ENCODE results near the gene UBE2H.
A peak's percentile ranks its signal among the peaks of the same experiment; 100 is the strongest.

UBE2H gene

GRCh38 chr7:129926618-129927017 lies 26.1 kb downstream of the UBE2H start:
- Histone ChIP-seq H3K27me3 (ENCODE audit: control insufficient read depth in 1 of 2, insufficient read depth in 2 of 2, low read length in 2 of 2) (no peaks in the 10 kb centered on the region), H3K27ac (ENCODE audit: low read length) (no peak overlapping the region), H3K4me1 (ENCODE audit: control insufficient read depth, insufficient read depth, low read length) (peaks cover 3% of the 10 kb centered on the region), H3K9ac (ENCODE audit: low read length in 2 of 2) (no peak overlapping the region), H3K4me3 (ENCODE audit: low read length in 2 of 2) (no peak overlapping the region), H3K9me3 (ENCODE audit: control insufficient read depth in 2 of 2, low read length in 2 of 2) (no peaks in the 10 kb centered on the region), H3K36me3 (ENCODE audit: control insufficient read depth in 2 of 2, insufficient read depth in 2 of 2, low read length in 2 of 2) (peaks cover 0 to 3% of the 10 kb centered on the region in 2 donors)

- no peaks in the 10 kb centered on the region for H3K9me3 ChIP-seq (ENCODE audit: control insufficient read depth in 2 of 2, low read length in 2 of 2)
- H3K27ac ChIP-seq (ENCODE audit: low read length): no peak overlapping the region
- H3K36me3 ChIP-seq (ENCODE audit: control insufficient read depth in 2 of 2, insufficient read depth in 2 of 2, low read length in 2 of 2): peaks cover 0 to 3% of the 10 kb centered on the region in 2 donors
- H3K27me3 ChIP-seq (ENCODE audit: control insufficient read depth in 1 of 2, insufficient read depth in 2 of 2, low read length in 2 of 2): no peaks in the 10 kb centered on the region
- H3K4me1 ChIP-seq (ENCODE audit: control insufficient read depth, insufficient read depth, low read length): peaks cover 3% of the 10 kb centered on the region
- peak overlapping the region; percentile 7 to 13 for H3K9ac ChIP-seq (ENCODE audit: low read length in 2 of 2)
- H3K4me3 ChIP-seq (ENCODE audit: low read length in 2 of 2): peak overlapping the region in 1 of 2 donors; percentile 35
Observed at GRCh38 chr7:129925416-129926002, 27.3 kb downstream of the UBE2H start.

DNA sequence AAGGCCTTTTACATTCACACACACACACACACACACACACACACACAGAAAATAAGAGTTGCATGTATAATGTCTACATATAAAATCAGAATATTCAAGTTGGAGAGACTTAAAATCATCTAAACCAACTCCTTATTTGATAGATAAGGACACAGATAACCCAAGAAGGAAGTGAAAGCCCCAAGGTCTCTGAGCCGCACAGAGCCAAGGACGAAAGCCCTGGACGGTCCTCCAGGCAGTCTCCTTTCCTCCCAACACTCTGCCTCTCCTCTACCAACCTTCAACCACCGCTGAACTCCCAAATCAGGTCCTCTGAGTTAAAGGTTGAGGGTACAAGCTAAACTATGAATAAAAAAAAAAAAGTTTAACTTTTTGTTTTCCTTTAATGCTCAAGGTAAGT lies 28.2 kb downstream of the UBE2H start:
- Histone ChIP-seq H3K4me3 (ENCODE audit: low read length in 2 of 2) (no peak overlapping the region), H3K36me3 (ENCODE audit: control insufficient read depth in 2 of 2, insufficient read depth in 2 of 2, low read length in 2 of 2) (peaks cover 0 to 3% of the 10 kb centered on the region in 2 donors), H3K9ac (ENCODE audit: low read length in 2 of 2) (no peak overlapping the region), H3K27me3 (ENCODE audit: control insufficient read depth in 1 of 2, insufficient read depth in 2 of 2, low read length in 2 of 2) (no peaks in the 10 kb centered on the region), H3K27ac (ENCODE audit: low read length) (no peak overlapping the region), H3K4me1 (ENCODE audit: control insufficient read depth, insufficient read depth, low read length) (peaks cover 3% of the 10 kb centered on the region), H3K9me3 (ENCODE audit: control insufficient read depth in 2 of 2, low read length in 2 of 2) (no peaks in the 10 kb centered on the region)

DNA sequence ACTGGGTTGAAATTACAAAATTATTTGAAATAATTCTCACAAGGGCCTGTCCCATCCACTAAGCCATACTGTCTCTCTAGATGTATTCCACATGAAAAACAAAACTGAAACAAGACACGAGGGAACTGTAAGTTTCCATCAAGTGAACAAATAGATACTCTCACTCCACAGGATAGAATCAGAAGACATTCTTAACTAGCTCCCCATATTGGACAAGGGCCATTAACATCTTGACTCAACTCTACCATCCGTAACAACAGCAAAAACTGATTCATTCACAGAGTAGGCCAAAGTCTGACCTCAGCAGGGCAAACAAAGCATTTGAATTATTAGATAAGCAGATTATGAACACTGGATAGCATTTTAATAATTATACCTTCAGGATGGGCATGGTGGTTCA lies 29.1 kb downstream of the UBE2H start:
- Histone ChIP-seq H3K27ac (ENCODE audit: low read length) (no peak overlapping the region), H3K36me3 (ENCODE audit: control insufficient read depth in 2 of 2, insufficient read depth in 2 of 2, low read length in 2 of 2) (peaks cover 0 to 3% of the 10 kb centered on the region in 2 donors)

GRCh38 chr7:129919492-129919891 lies 33.3 kb downstream of the UBE2H start:
- Histone ChIP-seq H3K36me3 (ENCODE audit: control insufficient read depth in 2 of 2, insufficient read depth in 2 of 2, low read length in 2 of 2) (no peaks in the 10 kb centered on the region), H3K27me3 (ENCODE audit: control insufficient read depth in 1 of 2, insufficient read depth in 2 of 2, low read length in 2 of 2) (no peaks in the 10 kb centered on the region), H3K27ac (ENCODE audit: low read length) (no peak overlapping the region), H3K4me3 (ENCODE audit: low read length in 2 of 2) (no peak overlapping the region), H3K9me3 (ENCODE audit: control insufficient read depth in 2 of 2, low read length in 2 of 2) (no peaks in the 10 kb centered on the region), H3K9ac (ENCODE audit: low read length in 2 of 2) (no peak overlapping the region), H3K4me1 (ENCODE audit: control insufficient read depth, insufficient read depth, low read length) (peaks cover 21% of the 10 kb centered on the region)

More for the DNA sequence above, 29.1 kb downstream of the UBE2H start:
- Histone ChIP-seq H3K9ac (ENCODE audit: low read length in 2 of 2) (no peak overlapping the region), H3K9me3 (ENCODE audit: control insufficient read depth in 2 of 2, low read length in 2 of 2) (no peaks in the 10 kb centered on the region), H3K27me3 (ENCODE audit: control insufficient read depth in 1 of 2, insufficient read depth in 2 of 2, low read length in 2 of 2) (no peaks in the 10 kb centered on the region), H3K4me3 (ENCODE audit: low read length in 2 of 2) (no peak overlapping the region), H3K4me1 (ENCODE audit: control insufficient read depth, insufficient read depth, low read length) (peaks cover 4% of the 10 kb centered on the region)

GRCh38 chr7:129918922-129919321 lies 33.8 kb downstream of the UBE2H start:
- no peak overlapping the region for H3K27ac ChIP-seq (ENCODE audit: low read length)
- H3K4me1 ChIP-seq (ENCODE audit: control insufficient read depth, insufficient read depth, low read length): peaks cover 25% of the 10 kb centered on the region

GRCh38 chr7:129917934-129918333 lies 34.8 kb downstream of the UBE2H start:
- Histone ChIP-seq H3K4me3 (ENCODE audit: low read length in 2 of 2) (peak overlapping the region in 1 of 2 donors; percentile 19), H3K27ac (ENCODE audit: low read length) (no peak overlapping the region), H3K4me1 (ENCODE audit: control insufficient read depth, insufficient read depth, low read length) (peaks cover 26% of the 10 kb centered on the region), H3K9me3 (ENCODE audit: control insufficient read depth in 2 of 2, low read length in 2 of 2) (no peaks in the 10 kb centered on the region), H3K9ac (ENCODE audit: low read length in 2 of 2) (peak overlapping the region in 1 of 2 donors; percentile 15), H3K36me3 (ENCODE audit: control insufficient read depth in 2 of 2, insufficient read depth in 2 of 2, low read length in 2 of 2) (no peaks in the 10 kb centered on the region), H3K27me3 (ENCODE audit: control insufficient read depth in 1 of 2, insufficient read depth in 2 of 2, low read length in 2 of 2) (no peaks in the 10 kb centered on the region)

More at GRCh38 chr7:129918922-129919321, 33.8 kb downstream of the UBE2H start:
- Histone ChIP-seq H3K36me3 (ENCODE audit: control insufficient read depth in 2 of 2, insufficient read depth in 2 of 2, low read length in 2 of 2) (no peaks in the 10 kb centered on the region), H3K9ac (ENCODE audit: low read length in 2 of 2) (no peak overlapping the region), H3K9me3 (ENCODE audit: control insufficient read depth in 2 of 2, low read length in 2 of 2) (no peaks in the 10 kb centered on the region), H3K27me3 (ENCODE audit: control insufficient read depth in 1 of 2, insufficient read depth in 2 of 2, low read length in 2 of 2) (no peaks in the 10 kb centered on the region), H3K4me3 (ENCODE audit: low read length in 2 of 2) (no peak overlapping the region)

- Histone ChIP-seq H3K4me1 (ENCODE audit: control insufficient read depth, insufficient read depth, low read length) (peaks cover 26% of the 10 kb centered on the region), H3K9ac (ENCODE audit: low read length in 2 of 2) (no peak overlapping the region), H3K4me3 (ENCODE audit: low read length in 2 of 2) (no peak overlapping the region), H3K36me3 (ENCODE audit: control insufficient read depth in 2 of 2, insufficient read depth in 2 of 2, low read length in 2 of 2) (peaks cover 0 to 2% of the 10 kb centered on the region in 2 donors), H3K27ac (ENCODE audit: low read length) (no peak overlapping the region), H3K27me3 (ENCODE audit: control insufficient read depth in 1 of 2, insufficient read depth in 2 of 2, low read length in 2 of 2) (no peaks in the 10 kb centered on the region), H3K9me3 (ENCODE audit: control insufficient read depth in 2 of 2, low read length in 2 of 2) (no peaks in the 10 kb centered on the region)
Observed at GRCh38 chr7:129914536-129915272, 38.1 kb downstream of the UBE2H start.

GRCh38 chr7:129913428-129913827 lies 39.3 kb downstream of the UBE2H start:
- Histone ChIP-seq H3K9ac (ENCODE audit: low read length in 2 of 2) (no peak overlapping the region), H3K4me3 (ENCODE audit: low read length in 2 of 2) (no peak overlapping the region), H3K9me3 (ENCODE audit: control insufficient read depth in 2 of 2, low read length in 2 of 2) (no peaks in the 10 kb centered on the region), H3K4me1 (ENCODE audit: control insufficient read depth, insufficient read depth, low read length) (peaks cover 23% of the 10 kb centered on the region), H3K36me3 (ENCODE audit: control insufficient read depth in 2 of 2, insufficient read depth in 2 of 2, low read length in 2 of 2) (peaks cover 0 to 2% of the 10 kb centered on the region in 2 donors), H3K27me3 (ENCODE audit: control insufficient read depth in 1 of 2, insufficient read depth in 2 of 2, low read length in 2 of 2) (no peaks in the 10 kb centered on the region), H3K27ac (ENCODE audit: low read length) (no peak overlapping the region)

DNA sequence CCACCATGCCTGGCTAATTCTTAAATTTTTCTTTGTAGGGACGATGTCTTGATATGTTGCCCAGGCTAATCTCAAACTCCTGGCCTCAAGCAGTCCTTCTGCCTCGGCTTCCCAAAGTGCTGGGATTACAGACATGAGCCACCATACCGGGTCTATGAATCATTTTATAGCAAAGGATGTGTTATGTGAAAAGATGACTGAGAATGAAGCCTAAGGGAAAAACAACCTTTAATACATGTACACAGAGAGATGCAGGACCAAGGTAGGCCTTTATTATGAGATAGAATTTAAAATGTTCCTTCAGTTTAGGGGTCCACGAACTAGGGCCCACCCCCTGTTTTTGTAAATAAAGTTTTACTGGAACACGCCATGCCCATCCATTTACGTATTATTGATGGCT lies 41.0 kb downstream of the UBE2H start:
- H3K4me1 ChIP-seq (ENCODE audit: control insufficient read depth, insufficient read depth, low read length): peaks cover 13% of the 10 kb centered on the region
- H3K36me3 ChIP-seq (ENCODE audit: control insufficient read depth in 2 of 2, insufficient read depth in 2 of 2, low read length in 2 of 2): peaks cover 0 to 2% of the 10 kb centered on the region in 2 donors
- H3K4me3 ChIP-seq (ENCODE audit: low read length in 2 of 2): no peak overlapping the region
- H3K9ac ChIP-seq (ENCODE audit: low read length in 2 of 2): no peak overlapping the region
- no peak overlapping the region for H3K27ac ChIP-seq (ENCODE audit: low read length)
- no peaks in the 10 kb centered on the region for H3K27me3 ChIP-seq (ENCODE audit: control insufficient read depth in 1 of 2, insufficient read depth in 2 of 2, low read length in 2 of 2)
- no peaks in the 10 kb centered on the region for H3K9me3 ChIP-seq (ENCODE audit: control insufficient read depth in 2 of 2, low read length in 2 of 2)

GRCh38 chr7:129909669-129910068 lies 43.1 kb downstream of the UBE2H start:
- H3K9me3 ChIP-seq (ENCODE audit: control insufficient read depth in 2 of 2, low read length in 2 of 2): no peaks in the 10 kb centered on the region
- peaks cover 0 to 2% of the 10 kb centered on the region in 2 donors for H3K36me3 ChIP-seq (ENCODE audit: control insufficient read depth in 2 of 2, insufficient read depth in 2 of 2, low read length in 2 of 2)
- H3K4me1 ChIP-seq (ENCODE audit: control insufficient read depth, insufficient read depth, low read length): peaks cover 5% of the 10 kb centered on the region
- no peaks in the 10 kb centered on the region for H3K27me3 ChIP-seq (ENCODE audit: control insufficient read depth in 1 of 2, insufficient read depth in 2 of 2, low read length in 2 of 2)
- no peak overlapping the region for H3K27ac ChIP-seq (ENCODE audit: low read length)
- no peak overlapping the region for H3K4me3 ChIP-seq (ENCODE audit: low read length in 2 of 2)
- H3K9ac ChIP-seq (ENCODE audit: low read length in 2 of 2): no peak overlapping the region

All from stomach smooth muscle (tissue), 2 donors.